GM23338 (cell line): ENCODE data around the gene PTPN13. TPM values are rescaled to one million over a fixed set of nuclear protein-coding genes. Genes with fewer than 3 reads are reported as not detected.

Experiments
- ATAC-seq: fragments of 200-7000 bp; cut with Tn5 transposase; 3 replicates; pipeline ENCODE4 v1.9.1; 2020
- DNase-seq: peaks from one replicate; pipeline ENCODE4 v3.0.0-alpha.2; 2015; ENCODE audit warnings: low spot score
- H2AFZ ChIP-seq: fragments of 200-600 bp; sonication (generic); 2 replicates; pipeline ENCODE4 v1.8.0; 2016; ENCODE audit warnings: antibody characterized with exemption, mild to moderate bottlenecking, moderate library complexity
- H3F3A ChIP-seq: fragments of 200-600 bp; sonication (generic); replicated peaks from 2 replicates; pipeline ENCODE4 v1.8.0; 2017; ENCODE audit warnings: antibody characterized with exemption, mixed run types, low read depth
- H3K27ac ChIP-seq: fragments of 200-600 bp; sonication (generic); 2 replicates; pipeline ENCODE4 v1.6.1; 2016; ENCODE audit warnings: low read depth
- H3K27me3 ChIP-seq: fragments of 200-600 bp; sonication (generic); 2 replicates; pipeline ENCODE4 v1.8.0; 2016; ENCODE audit warnings: mild to moderate bottlenecking, mixed run types, moderate library complexity; ENCODE audit not compliant: insufficient read depth
- H3K36me3 ChIP-seq: fragments of 200-600 bp; sonication (generic); 2 replicates; pipeline ENCODE4 v1.8.0; 2016; ENCODE audit warnings: mild to moderate bottlenecking; ENCODE audit not compliant: insufficient read depth
- H3K4me1 ChIP-seq: fragments of 200-600 bp; sonication (generic); 2 replicates; pipeline ENCODE4 v1.8.0; 2016; ENCODE audit warnings: mild to moderate bottlenecking, moderate library complexity; ENCODE audit not compliant: insufficient read depth
- H3K4me2 ChIP-seq: fragments of 200-600 bp; sonication (generic); 2 replicates; pipeline ENCODE4 v1.7.1; 2017; ENCODE audit warnings: mixed run types
- H3K4me3 ChIP-seq: fragments of 200-600 bp; sonication (generic); 2 replicates; pipeline ENCODE4 v1.6.1; 2016; ENCODE audit warnings: mixed run types
- H3K79me2 ChIP-seq: fragments of 200-600 bp; sonication (generic); replicated peaks from 2 replicates; pipeline ENCODE4 v1.8.0; 2017; ENCODE audit warnings: mild to moderate bottlenecking; ENCODE audit not compliant: insufficient read depth
- H3K9me2 ChIP-seq: fragments of 200-600 bp; sonication (generic); 2 replicates; pipeline ENCODE4 v1.8.0; 2017; ENCODE audit not compliant: insufficient read depth
- H4K20me1 ChIP-seq: fragments of 200-600 bp; sonication (generic); replicated peaks from 2 replicates; pipeline ENCODE4 v1.8.0; 2017; ENCODE audit warnings: mild to moderate bottlenecking; ENCODE audit not compliant: insufficient read depth
- H3K27ac Mint-ChIP-seq: 2 replicates; pipeline ENCODE4 v1.8.0; 2020; ENCODE audit warnings: inconsistent platforms, mild to moderate bottlenecking, moderate library complexity, mixed read lengths
- H3K27me3 Mint-ChIP-seq: 3 replicates; pipeline ENCODE4 v1.8.0; 2022; ENCODE audit warnings: low read depth, mild to moderate bottlenecking, moderate library complexity, mixed read lengths, inconsistent platforms; ENCODE audit not compliant: insufficient read depth, poor library complexity
- H3K36me3 Mint-ChIP-seq: 3 replicates; pipeline ENCODE4 v1.8.0; 2021; ENCODE audit warnings: low read depth, mild to moderate bottlenecking, inconsistent platforms, moderate library complexity, mixed read lengths
- H3K4me1 Mint-ChIP-seq: 3 replicates; pipeline ENCODE4 v1.8.0; 2020; ENCODE audit warnings: mild to moderate bottlenecking, inconsistent platforms, mixed read lengths
- H3K4me3 Mint-ChIP-seq: 3 replicates; pipeline ENCODE4 v1.8.0; 2021; ENCODE audit warnings: moderate library complexity, mild to moderate bottlenecking, inconsistent platforms, mixed read lengths
- H3K9me3 Mint-ChIP-seq: 3 replicates; pipeline ENCODE4 v1.8.0; 2020; ENCODE audit warnings: moderate library complexity, mild to moderate bottlenecking, inconsistent platforms, mixed read lengths
- CTCF ChIP-seq, 2 experiments: fragments of 200-600 bp in 1 of 2; sonication (generic) in 1 of 2; conservative IDR thresholded peaks; 2 replicates each; pipeline versions ENCODE4 v1.5.1 to v1.6.1; 2016 to 2017; ENCODE audit warnings: antibody characterized with exemption in 2 of 2, low read depth in 2 of 2, mild to moderate bottlenecking in 2 of 2, moderate library complexity in 1 of 2
- ETS1 ChIP-seq: IDR thresholded peaks from 2 replicates; pipeline ENCODE4 v1.6.1; 2016; ENCODE audit warnings: antibody characterized with exemption
- EZH2phosphoT487 ChIP-seq: fragments of 200-600 bp; sonication (generic); IDR thresholded peaks from one replicate; pipeline ENCODE4 v1.8.1; 2018; ENCODE audit warnings: antibody characterized with exemption; ENCODE audit not compliant: unreplicated experiment
- JUNB ChIP-seq: IDR thresholded peaks from one replicate; pipeline ENCODE4 v1.6.1; 2016; ENCODE audit warnings: antibody characterized with exemption; ENCODE audit not compliant: unreplicated experiment
- polyA plus RNA-seq: library from polyadenylated mRNA; unstranded; fragments of >200 nt; fragmentation: Nextera tagmentation; extraction: Ambion mirVana; gene quantifications from 2 replicates; pipeline ENCODE4 v1.2.1, GENCODE V29; 2016
- total RNA-seq: library from RNA; depleted of rRNA; stranded (reverse); fragments of >200 nt; shearing (Covaris generic); gene quantifications from 2 replicates; pipeline ENCODE4 v1.2.3, GENCODE V29; 2014
- TF ChIP-seq, protein P1 (sequence below): fragments of 250-450 bp; sonication (Bioruptor Pico); IDR thresholded peaks from 2 replicates; pipeline ENCODE4 v1.5.0; 2020; ENCODE audit warnings: mild to moderate bottlenecking, moderate library complexity

The PTPN13 gene
- total and polyA plus RNA-seq, 2 experiments from 2014 or later = 12.6 to 49.9 TPM

- Mint-ChIP-seq H3K4me1 (peaks cover 14% of the 10 kb centered on the region; the same call in 2 of the 3 replicates), H3K4me3 (no peak overlapping the region), H3K27me3 (no peaks in the 10 kb centered on the region), H3K27ac (no peak overlapping the region), H3K9me3 (peaks cover 6% of the 10 kb centered on the region; the same call in 2 of the 3 replicates), H3K36me3 (peaks cover 10% of the 10 kb centered on the region; the same call in 2 of the 3 replicates)
- Histone ChIP-seq H3K36me3 (no peaks in the 10 kb centered on the region), H3K4me1 (peaks cover 6% of the 10 kb centered on the region; the same call in 1 of the 2 replicates), H3F3A (no peaks in the 10 kb centered on the region), H3K4me2 (no peak overlapping the region), H3K79me2 (peaks cover 82% of the 10 kb centered on the region), H3K27me3 (no peaks in the 10 kb centered on the region), H4K20me1 (peaks cover 5% of the 10 kb centered on the region), H3K27ac (no peak overlapping the region), H2AFZ (no peak overlapping the region), H3K9me2 (no peaks in the 10 kb centered on the region), H3K4me3 (no peak overlapping the region)
- TF ChIP-seq JUNB (no peak), EZH2phosphoT487 (no peak), CTCF (conservative IDR thresholded peaks at IDR 0.05; ENCODE audit: low read depth in 2 of 2) (no peak), ETS1 (no peak)
- TF ChIP-seq, protein P1, sequence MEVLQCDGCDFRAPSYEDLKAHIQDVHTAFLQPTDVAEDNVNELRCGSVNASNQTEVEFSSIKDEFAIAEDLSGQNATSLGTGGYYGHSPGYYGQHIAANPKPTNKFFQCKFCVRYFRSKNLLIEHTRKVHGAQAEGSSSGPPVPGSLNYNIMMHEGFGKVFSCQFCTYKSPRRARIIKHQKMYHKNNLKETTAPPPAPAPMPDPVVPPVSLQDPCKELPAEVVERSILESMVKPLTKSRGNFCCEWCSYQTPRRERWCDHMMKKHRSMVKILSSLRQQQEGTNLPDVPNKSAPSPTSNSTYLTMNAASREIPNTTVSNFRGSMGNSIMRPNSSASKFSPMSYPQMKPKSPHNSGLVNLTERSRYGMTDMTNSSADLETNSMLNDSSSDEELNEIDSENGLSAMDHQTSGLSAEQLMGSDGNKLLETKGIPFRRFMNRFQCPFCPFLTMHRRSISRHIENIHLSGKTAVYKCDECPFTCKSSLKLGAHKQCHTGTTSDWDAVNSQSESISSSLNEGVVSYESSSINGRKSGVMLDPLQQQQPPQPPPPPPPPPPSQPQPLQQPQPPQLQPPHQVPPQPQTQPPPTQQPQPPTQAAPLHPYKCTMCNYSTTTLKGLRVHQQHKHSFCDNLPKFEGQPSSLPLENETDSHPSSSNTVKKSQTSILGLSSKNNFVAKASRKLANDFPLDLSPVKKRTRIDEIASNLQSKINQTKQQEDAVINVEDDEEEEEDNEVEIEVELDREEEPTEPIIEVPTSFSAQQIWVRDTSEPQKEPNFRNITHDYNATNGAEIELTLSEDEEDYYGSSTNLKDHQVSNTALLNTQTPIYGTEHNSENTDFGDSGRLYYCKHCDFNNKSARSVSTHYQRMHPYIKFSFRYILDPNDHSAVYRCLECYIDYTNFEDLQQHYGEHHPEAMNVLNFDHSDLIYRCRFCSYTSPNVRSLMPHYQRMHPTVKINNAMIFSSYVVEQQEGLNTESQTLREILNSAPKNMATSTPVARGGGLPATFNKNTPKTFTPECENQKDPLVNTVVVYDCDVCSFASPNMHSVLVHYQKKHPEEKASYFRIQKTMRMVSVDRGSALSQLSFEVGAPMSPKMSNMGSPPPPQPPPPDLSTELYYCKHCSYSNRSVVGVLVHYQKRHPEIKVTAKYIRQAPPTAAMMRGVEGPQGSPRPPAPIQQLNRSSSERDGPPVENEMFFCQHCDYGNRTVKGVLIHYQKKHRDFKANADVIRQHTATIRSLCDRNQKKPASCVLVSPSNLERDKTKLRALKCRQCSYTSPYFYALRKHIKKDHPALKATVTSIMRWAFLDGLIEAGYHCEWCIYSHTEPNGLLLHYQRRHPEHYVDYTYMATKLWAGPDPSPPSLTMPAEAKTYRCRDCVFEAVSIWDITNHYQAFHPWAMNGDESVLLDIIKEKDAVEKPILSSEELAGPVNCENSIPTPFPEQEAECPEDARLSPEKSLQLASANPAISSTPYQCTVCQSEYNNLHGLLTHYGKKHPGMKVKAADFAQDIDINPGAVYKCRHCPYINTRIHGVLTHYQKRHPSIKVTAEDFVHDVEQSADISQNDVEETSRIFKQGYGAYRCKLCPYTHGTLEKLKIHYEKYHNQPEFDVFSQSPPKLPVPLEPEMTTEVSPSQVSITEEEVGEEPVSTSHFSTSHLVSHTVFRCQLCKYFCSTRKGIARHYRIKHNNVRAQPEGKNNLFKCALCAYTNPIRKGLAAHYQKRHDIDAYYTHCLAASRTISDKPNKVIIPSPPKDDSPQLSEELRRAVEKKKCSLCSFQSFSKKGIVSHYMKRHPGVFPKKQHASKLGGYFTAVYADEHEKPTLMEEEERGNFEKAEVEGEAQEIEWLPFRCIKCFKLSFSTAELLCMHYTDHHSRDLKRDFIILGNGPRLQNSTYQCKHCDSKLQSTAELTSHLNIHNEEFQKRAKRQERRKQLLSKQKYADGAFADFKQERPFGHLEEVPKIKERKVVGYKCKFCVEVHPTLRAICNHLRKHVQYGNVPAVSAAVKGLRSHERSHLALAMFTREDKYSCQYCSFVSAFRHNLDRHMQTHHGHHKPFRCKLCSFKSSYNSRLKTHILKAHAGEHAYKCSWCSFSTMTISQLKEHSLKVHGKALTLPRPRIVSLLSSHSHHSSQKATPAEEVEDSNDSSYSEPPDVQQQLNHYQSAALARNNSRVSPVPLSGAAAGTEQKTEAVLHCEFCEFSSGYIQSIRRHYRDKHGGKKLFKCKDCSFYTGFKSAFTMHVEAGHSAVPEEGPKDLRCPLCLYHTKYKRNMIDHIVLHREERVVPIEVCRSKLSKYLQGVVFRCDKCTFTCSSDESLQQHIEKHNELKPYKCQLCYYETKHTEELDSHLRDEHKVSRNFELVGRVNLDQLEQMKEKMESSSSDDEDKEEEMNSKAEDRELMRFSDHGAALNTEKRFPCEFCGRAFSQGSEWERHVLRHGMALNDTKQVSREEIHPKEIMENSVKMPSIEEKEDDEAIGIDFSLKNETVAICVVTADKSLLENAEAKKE (CRISPR knock-in tag) = no peak
- DNase-seq = no peak
- ATAC-seq = no peak
Observed at GRCh38 chr4:86615501-86615900, 21.4 kb downstream of the PTPN13 start.
